Tibial nerve (tissue), 4 donors: ENCODE results near the gene CHSY3. TPM values are rescaled to one million over a fixed set of nuclear protein-coding genes. Genes with fewer than 3 reads are reported as not detected.

Experiments
- DNase-seq, 2 donors: peaks; one replicate each; pipeline ENCODE4 v3.0.0-alpha.2; 2019; ENCODE audit warnings: low spot score in 2 of 2
- H3K27ac ChIP-seq, 4 donors: fragments of 200-600 bp; sonication (generic) in 3 of 4; one replicate each; pipeline ENCODE4 v1.5.1; 2017 to 2019; ENCODE audit warnings: mild to moderate bottlenecking in 1 of 4
- H3K27me3 ChIP-seq, 2 donors: fragments of 200-600 bp; sonication (generic) in 1 of 2; one replicate each; pipeline versions ENCODE4 v1.5.1 to v1.6.0; 2017 to 2019
- H3K36me3 ChIP-seq, 3 donors: fragments of 200-600 bp; sonication (generic); one replicate each; pipeline ENCODE4 v1.5.1; 2018 to 2019
- H3K4me1 ChIP-seq, 4 donors: fragments of 200-600 bp; sonication (generic) in 3 of 4; one replicate each; pipeline ENCODE4 v1.5.1; 2017 to 2019
- H3K4me3 ChIP-seq, 4 donors: fragments of 200-600 bp; sonication (generic) in 3 of 4; one replicate each; pipeline ENCODE4 v1.5.1; 2017 to 2019; ENCODE audit warnings: mild to moderate bottlenecking in 1 of 4, moderate library complexity in 1 of 4
- H3K9me3 ChIP-seq, 4 donors: fragments of 200-600 bp; sonication (generic) in 3 of 4; one replicate each; pipeline ENCODE4 v1.5.1; 2017 to 2019
- EP300 ChIP-seq, 2 donors: sonication (generic); formaldehyde crosslinking; IDR thresholded peaks; one replicate each; pipeline ENCODE4 v1.6.1; 2017; ENCODE audit warnings: antibody characterized with exemption in 2 of 2, mild to moderate bottlenecking in 1 of 2
- POLR2A ChIP-seq, 2 donors: fragments of 450-650 bp; IDR thresholded peaks; one replicate each; pipeline ENCODE4 v1.6.1; 2017; ENCODE audit warnings: antibody characterized with exemption in 2 of 2, mild to moderate bottlenecking in 2 of 2, moderate library complexity in 2 of 2
- WGBS, 2 donors: methylation state at CpG; one replicate each; pipeline ENCODE4 v1.1.5; 2018; 5-methylcytosine and 5-hydroxymethylcytosine counted together
- total RNA-seq, 4 donors: library from RNA; depleted of rRNA; stranded (reverse); fragments of >200 nt; gene quantifications; one replicate each; pipeline ENCODE4 v1.1.0, GENCODE V29; 2016
- TF ChIP-seq, protein P1 (sequence below), 5 experiments: fragments of 200-600 bp in 3 of 5; fragments of 450-650 bp in 2 of 5; sonication (generic) in 3 of 5; IDR thresholded peaks; one replicate each; pipeline ENCODE4 v1.5.1; 2016 to 2019; ENCODE audit warnings: antibody characterized with exemption in 5 of 5, mild to moderate bottlenecking in 3 of 5, moderate library complexity in 2 of 5

CHSY3 gene
- total RNA-seq, 4 donors from 2014 or later = 3.6 to 11.2 (median 6.2) TPM

DNA sequence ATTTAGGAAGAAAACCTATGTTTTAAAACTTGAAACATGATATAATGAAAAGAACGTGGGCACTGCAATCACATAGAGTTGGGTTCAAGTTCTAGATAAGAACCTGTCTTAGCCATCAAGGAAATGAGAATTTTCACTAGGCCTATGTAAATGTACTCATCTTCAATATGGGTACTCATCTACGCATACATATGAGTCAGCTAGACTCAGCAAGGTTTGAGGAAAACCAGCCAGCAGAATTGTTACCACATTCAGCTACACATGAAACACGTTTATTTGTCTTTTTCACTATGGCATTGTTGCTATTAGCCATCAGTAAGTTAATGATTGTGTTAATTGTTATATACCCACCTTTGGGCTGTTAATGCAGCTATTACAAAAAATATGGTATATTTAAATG, 146.3 kb downstream of the CHSY3 start:
- TF ChIP-seq, protein P1, sequence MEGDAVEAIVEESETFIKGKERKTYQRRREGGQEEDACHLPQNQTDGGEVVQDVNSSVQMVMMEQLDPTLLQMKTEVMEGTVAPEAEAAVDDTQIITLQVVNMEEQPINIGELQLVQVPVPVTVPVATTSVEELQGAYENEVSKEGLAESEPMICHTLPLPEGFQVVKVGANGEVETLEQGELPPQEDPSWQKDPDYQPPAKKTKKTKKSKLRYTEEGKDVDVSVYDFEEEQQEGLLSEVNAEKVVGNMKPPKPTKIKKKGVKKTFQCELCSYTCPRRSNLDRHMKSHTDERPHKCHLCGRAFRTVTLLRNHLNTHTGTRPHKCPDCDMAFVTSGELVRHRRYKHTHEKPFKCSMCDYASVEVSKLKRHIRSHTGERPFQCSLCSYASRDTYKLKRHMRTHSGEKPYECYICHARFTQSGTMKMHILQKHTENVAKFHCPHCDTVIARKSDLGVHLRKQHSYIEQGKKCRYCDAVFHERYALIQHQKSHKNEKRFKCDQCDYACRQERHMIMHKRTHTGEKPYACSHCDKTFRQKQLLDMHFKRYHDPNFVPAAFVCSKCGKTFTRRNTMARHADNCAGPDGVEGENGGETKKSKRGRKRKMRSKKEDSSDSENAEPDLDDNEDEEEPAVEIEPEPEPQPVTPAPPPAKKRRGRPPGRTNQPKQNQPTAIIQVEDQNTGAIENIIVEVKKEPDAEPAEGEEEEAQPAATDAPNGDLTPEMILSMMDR (IDR thresholded peaks at IDR 0.05) = no peak
- no peak for TF ChIP-seq EP300 (IDR thresholded peaks at IDR 0.05)
- TF ChIP-seq POLR2A (IDR thresholded peaks at IDR 0.05) = no peak
- Histone ChIP-seq H3K4me3 (no peak overlapping the region), H3K36me3 (no peaks in the 10 kb centered on the region), H3K9me3 (no peaks in the 10 kb centered on the region), H3K4me1 (no peaks in the 10 kb centered on the region), H3K27me3 (no peaks in the 10 kb centered on the region), H3K27ac (no peak overlapping the region)
- 85 to 92% methylated on average over 3 of the region's 3 CpGs for WGBS, 2 donors
- DNase-seq = no peak

DNA sequence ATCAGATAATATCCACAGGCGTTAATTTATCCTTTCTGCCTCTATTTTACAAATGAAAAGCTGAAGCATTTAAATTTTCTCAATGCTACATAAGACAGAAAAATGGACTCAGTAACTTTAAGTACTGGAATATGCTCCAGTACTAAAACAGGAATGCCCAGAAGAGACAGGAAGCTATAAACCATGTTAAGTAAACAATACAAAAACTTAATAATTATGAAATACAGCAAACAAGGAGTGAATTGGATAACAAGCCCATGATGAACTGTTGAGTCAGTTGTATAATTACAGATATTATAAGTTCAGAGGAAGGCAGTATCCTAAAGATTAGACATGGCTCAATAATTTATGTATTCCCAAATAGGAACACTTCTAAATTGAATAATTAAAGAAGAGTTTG, 148.5 kb downstream of the CHSY3 start:
- no peaks in the 10 kb centered on the region for H3K36me3 ChIP-seq
- H3K9me3 ChIP-seq = no peaks in the 10 kb centered on the region
- no peak for DNase-seq
- H3K4me1 ChIP-seq = no peaks in the 10 kb centered on the region
- WGBS, 2 donors = 88 to 90% methylated on average over 1 of the region's 1 CpG
- no peaks in the 10 kb centered on the region for H3K27me3 ChIP-seq
- H3K27ac ChIP-seq = no peak overlapping the region
- no peak for TF ChIP-seq EP300 (IDR thresholded peaks at IDR 0.05)
- TF ChIP-seq, protein P1 (IDR thresholded peaks at IDR 0.05) = no peak
- TF ChIP-seq POLR2A (IDR thresholded peaks at IDR 0.05) = no peak
- H3K4me3 ChIP-seq = no peak overlapping the region

DNA sequence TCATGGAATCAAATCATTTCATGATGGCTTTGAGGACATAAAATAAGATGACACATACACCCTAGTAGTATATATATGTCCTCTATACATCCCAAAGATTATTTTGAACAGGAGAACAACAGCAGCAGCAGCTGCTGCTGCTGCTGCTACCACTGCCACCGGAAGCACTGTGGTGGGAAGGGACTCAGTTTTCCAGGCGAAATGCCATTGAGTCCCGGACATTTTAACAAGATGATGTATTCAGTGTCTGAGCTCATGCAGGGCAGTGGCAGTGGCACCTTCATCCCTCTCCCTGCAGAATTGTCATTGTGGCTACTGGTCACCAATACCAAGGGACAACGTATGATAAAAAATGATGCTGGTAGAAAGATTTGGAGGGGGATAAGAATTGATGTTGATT, 151.3 kb downstream of the CHSY3 start:
- Histone ChIP-seq H3K4me1 (no peaks in the 10 kb centered on the region), H3K9me3 (peaks cover 0 to 7% (median 0%) of the 10 kb centered on the region in 4 donors), H3K27ac (no peak overlapping the region), H3K4me3 (no peak overlapping the region), H3K27me3 (no peaks in the 10 kb centered on the region), H3K36me3 (no peaks in the 10 kb centered on the region)
- TF ChIP-seq, protein P1 (IDR thresholded peaks at IDR 0.05) = no peak
- TF ChIP-seq POLR2A (IDR thresholded peaks at IDR 0.05) (no peak), EP300 (IDR thresholded peaks at IDR 0.05) (no peak)
- DNase-seq = no peak
- 62 to 75% methylated on average over 4 of the region's 4 CpGs for WGBS, 2 donors

- H3K27ac ChIP-seq = no peak overlapping the region
- no peak for DNase-seq
- WGBS, 2 donors = 52 to 54% methylated on average over 2 of the region's 2 CpGs
- TF ChIP-seq EP300 (IDR thresholded peaks at IDR 0.05) (no peak), POLR2A (IDR thresholded peaks at IDR 0.05) (no peak)
- TF ChIP-seq, protein P1 (IDR thresholded peaks at IDR 0.05) = no peak
- H3K4me1 ChIP-seq = no peaks in the 10 kb centered on the region
- no peaks in the 10 kb centered on the region for H3K36me3 ChIP-seq
- peaks cover 0 to 7% (median 0%) of the 10 kb centered on the region in 4 donors for H3K9me3 ChIP-seq
- H3K4me3 ChIP-seq = no peak overlapping the region
- no peaks in the 10 kb centered on the region for H3K27me3 ChIP-seq
Measured at GRCh38 chr5:130061746-130062145, 157.5 kb downstream of the CHSY3 start.

DNA sequence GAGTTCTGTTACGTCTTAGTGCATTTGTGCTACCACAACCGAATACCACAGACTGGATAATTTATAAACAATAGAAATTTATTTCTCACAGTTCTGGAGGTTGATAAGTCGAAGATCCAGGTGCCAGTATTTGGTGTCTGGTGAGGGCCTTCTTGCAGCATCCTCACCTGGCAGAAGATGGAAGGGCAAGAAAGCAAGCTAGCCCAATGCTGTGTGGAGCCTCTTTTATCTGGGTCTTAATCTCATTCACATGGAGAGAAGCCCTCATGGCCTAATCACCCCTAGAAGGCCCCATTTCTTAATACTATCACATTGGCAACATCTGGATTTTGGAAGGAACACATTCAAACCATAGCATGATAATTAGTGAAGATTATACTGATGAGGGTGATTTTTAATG, 159.3 kb downstream of the CHSY3 start:
- H3K4me3 ChIP-seq = no peak overlapping the region
- H3K27me3 ChIP-seq = no peaks in the 10 kb centered on the region
- TF ChIP-seq POLR2A (IDR thresholded peaks at IDR 0.05) (no peak), EP300 (IDR thresholded peaks at IDR 0.05) (no peak)
- TF ChIP-seq, protein P1 (IDR thresholded peaks at IDR 0.05) = no peak
- no peaks in the 10 kb centered on the region for H3K36me3 ChIP-seq
- no peak for DNase-seq
- H3K9me3 ChIP-seq = peaks cover 0 to 7% (median 0%) of the 10 kb centered on the region in 4 donors
- no peak overlapping the region for H3K27ac ChIP-seq
- no peaks in the 10 kb centered on the region for H3K4me1 ChIP-seq
- WGBS, 2 donors = 94 to 95% methylated on average over 3 of the region's 3 CpGs
